Measurements from ENCODE around the gene RAPGEF2. TPM values are rescaled to one million over a fixed set of nuclear protein-coding genes. Genes with fewer than 3 reads are reported as not detected.
"Not testable (repeated sequence)": the region's sequence is repeated elsewhere in the genome, so short reads cannot be mapped to it uniquely, and the experiment has no call there.

Gene RAPGEF2
- total RNA-seq, 1 experiment from 2014 or later = 37.1 TPM

DNA sequence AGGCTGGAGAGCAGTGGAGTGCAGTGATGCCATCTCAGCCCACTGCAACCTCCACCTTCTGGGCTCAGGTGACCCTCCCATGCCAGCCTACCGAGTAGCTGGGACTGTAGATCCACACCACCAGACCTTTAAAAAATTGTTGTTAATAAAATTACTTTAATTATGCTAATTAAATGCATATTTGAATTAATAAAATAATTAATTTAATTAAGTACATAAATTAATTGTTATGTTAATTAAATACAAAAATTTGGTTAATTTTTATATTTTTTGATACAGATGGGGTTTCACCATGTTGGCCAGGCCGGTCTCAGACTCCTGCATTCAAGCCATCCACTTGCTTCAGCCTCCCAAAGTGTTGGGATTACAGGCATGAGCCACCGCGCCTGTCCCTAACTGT is 12.6 kb upstream of the RAPGEF2 start:
- TF ChIP-seq, protein P1, sequence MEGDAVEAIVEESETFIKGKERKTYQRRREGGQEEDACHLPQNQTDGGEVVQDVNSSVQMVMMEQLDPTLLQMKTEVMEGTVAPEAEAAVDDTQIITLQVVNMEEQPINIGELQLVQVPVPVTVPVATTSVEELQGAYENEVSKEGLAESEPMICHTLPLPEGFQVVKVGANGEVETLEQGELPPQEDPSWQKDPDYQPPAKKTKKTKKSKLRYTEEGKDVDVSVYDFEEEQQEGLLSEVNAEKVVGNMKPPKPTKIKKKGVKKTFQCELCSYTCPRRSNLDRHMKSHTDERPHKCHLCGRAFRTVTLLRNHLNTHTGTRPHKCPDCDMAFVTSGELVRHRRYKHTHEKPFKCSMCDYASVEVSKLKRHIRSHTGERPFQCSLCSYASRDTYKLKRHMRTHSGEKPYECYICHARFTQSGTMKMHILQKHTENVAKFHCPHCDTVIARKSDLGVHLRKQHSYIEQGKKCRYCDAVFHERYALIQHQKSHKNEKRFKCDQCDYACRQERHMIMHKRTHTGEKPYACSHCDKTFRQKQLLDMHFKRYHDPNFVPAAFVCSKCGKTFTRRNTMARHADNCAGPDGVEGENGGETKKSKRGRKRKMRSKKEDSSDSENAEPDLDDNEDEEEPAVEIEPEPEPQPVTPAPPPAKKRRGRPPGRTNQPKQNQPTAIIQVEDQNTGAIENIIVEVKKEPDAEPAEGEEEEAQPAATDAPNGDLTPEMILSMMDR (conservative IDR thresholded peaks at IDR 0.05) = no peak
- Histone ChIP-seq H3K14ac (ENCODE audit: insufficient read depth, low read length) (no peak overlapping the region), H2BK120ac (ENCODE audit: low read depth, low read length, poor library complexity, severe bottlenecking) (no peak overlapping the region), H3K9me3 (ENCODE audit: control insufficient read depth, low read depth, low read length) (no peaks in the 10 kb centered on the region), H2BK12ac (ENCODE audit: insufficient read length, low read depth, low read length) (no peak overlapping the region), H3T11ph (ENCODE audit: low read length) (no peak overlapping the region), H4K5ac (ENCODE audit: insufficient read length, low read depth, low read length) (no peak overlapping the region), H2BK20ac (ENCODE audit: low read depth, low read length, poor library complexity, severe bottlenecking) (no peak overlapping the region), H3K56ac (ENCODE audit: insufficient read length, low read depth, low read length) (no peak overlapping the region), H2BK5ac (ENCODE audit: insufficient read length, low read length) (no peak overlapping the region), H3K4me2 (ENCODE audit: insufficient read depth, insufficient read length, low read length) (no peak overlapping the region), H3K23ac (ENCODE audit: insufficient read length, low read depth, low read length) (no peak overlapping the region), H4K91ac (ENCODE audit: insufficient read length, low read depth, low read length) (no peak overlapping the region), H4K20me1 (ENCODE audit: control insufficient read depth, insufficient read depth, insufficient read length) (no peaks in the 10 kb centered on the region), H3K9ac (ENCODE audit: extremely low read depth, insufficient read length, low read length) (no peak overlapping the region), H2BK15ac (ENCODE audit: low read depth, low read length) (no peak overlapping the region), H3K18ac (ENCODE audit: insufficient read length, low read depth, low read length) (no peak overlapping the region), H3K23me2 (ENCODE audit: insufficient read length, low read depth, low read length, poor library complexity, severe bottlenecking) (no peaks in the 10 kb centered on the region), H3K79me2 (ENCODE audit: insufficient read depth, low read length) (no peaks in the 10 kb centered on the region), H3K4me1 (ENCODE audit: insufficient read depth, low read length) (no peaks in the 10 kb centered on the region), H2AK5ac (ENCODE audit: insufficient read length, low read length) (no peak overlapping the region), H3K79me1 (ENCODE audit: insufficient read depth, low read depth, low read length, poor library complexity, severe bottlenecking) (no peaks in the 10 kb centered on the region), H3K4ac (ENCODE audit: low read depth, low read length) (no peak overlapping the region), H2AFZ (ENCODE audit: low read length) (no peak overlapping the region), H3K27ac (ENCODE audit: insufficient read length, low read depth, low read length) (no peak overlapping the region), H4K8ac (replicated peaks; ENCODE audit: insufficient read length, low read depth, low read length) (no peak overlapping the region), H3K27me3 (ENCODE audit: insufficient read depth, low read length) (no peaks in the 10 kb centered on the region)
- no peak overlapping the region for H3K27ac Mint-ChIP-seq
- no peaks in the 10 kb centered on the region for H3K36me3 Mint-ChIP-seq (ENCODE audit: insufficient read depth in 1 of 3, low read depth in 3 of 3)
- no peaks in the 10 kb centered on the region for H3K4me1 Mint-ChIP-seq
- H3K9me3 Mint-ChIP-seq = no peaks in the 10 kb centered on the region; a peak in 1 of 5 replicates
- H3K27me3 Mint-ChIP-seq (ENCODE audit: low read depth) = no peaks in the 10 kb centered on the region
- no peak overlapping the region for H3K4me3 Mint-ChIP-seq
- DNase-seq = no peak
- no CpG with 5 or more reads among the region's 4 CpGs for WGBS (ENCODE audit: extremely low coverage, insufficient read length, low lambda C conversion rate)

DNA sequence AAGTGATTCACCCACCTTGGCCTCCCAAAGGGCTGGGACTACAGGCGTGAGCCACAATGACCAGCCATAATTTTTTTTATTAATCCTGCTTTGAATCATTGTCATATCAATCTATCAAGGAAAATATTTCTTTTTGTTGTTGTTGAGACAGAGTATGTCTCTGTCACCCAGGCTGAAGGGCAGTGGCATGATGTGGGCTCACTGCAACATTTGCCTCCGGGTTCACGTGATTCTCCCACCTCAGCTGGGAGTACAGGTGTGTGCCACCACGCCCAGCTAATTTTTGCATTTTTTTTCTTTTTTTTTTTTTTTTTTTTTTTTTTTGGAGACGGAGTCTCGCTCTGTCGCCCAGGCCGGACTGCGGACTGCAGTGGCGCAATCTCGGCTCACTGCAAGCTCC is 8.7 kb upstream of the RAPGEF2 start:
- not testable (repeated sequence) for H3K4me3 Mint-ChIP-seq; H2BK20ac ChIP-seq (ENCODE audit: low read depth, low read length, poor library complexity, severe bottlenecking); H2BK12ac ChIP-seq (ENCODE audit: insufficient read length, low read depth, low read length); H3K27ac ChIP-seq (ENCODE audit: insufficient read length, low read depth, low read length); H2BK15ac ChIP-seq (ENCODE audit: low read depth, low read length); H3K14ac ChIP-seq (ENCODE audit: insufficient read depth, low read length); H3K56ac ChIP-seq (ENCODE audit: insufficient read length, low read depth, low read length); H3K23ac ChIP-seq (ENCODE audit: insufficient read length, low read depth, low read length); H2BK5ac ChIP-seq (ENCODE audit: insufficient read length, low read length); H2AFZ ChIP-seq (ENCODE audit: low read length); H2AK5ac ChIP-seq (ENCODE audit: insufficient read length, low read length); H4K5ac ChIP-seq (ENCODE audit: insufficient read length, low read depth, low read length); H3T11ph ChIP-seq (ENCODE audit: low read length); H3K27me3 Mint-ChIP-seq (ENCODE audit: low read depth); H4K8ac ChIP-seq (replicated peaks; ENCODE audit: insufficient read length, low read depth, low read length); H2BK120ac ChIP-seq (ENCODE audit: low read depth, low read length, poor library complexity, severe bottlenecking); H3K9ac ChIP-seq (ENCODE audit: extremely low read depth, insufficient read length, low read length); H3K9me3 ChIP-seq (ENCODE audit: control insufficient read depth, low read depth, low read length); H3K23me2 ChIP-seq (ENCODE audit: insufficient read length, low read depth, low read length, poor library complexity, severe bottlenecking); H3K9me3 Mint-ChIP-seq; DNase-seq; H3K4me1 ChIP-seq (ENCODE audit: insufficient read depth, low read length); H3K18ac ChIP-seq (ENCODE audit: insufficient read length, low read depth, low read length); H4K20me1 ChIP-seq (ENCODE audit: control insufficient read depth, insufficient read depth, insufficient read length); H3K27me3 ChIP-seq (ENCODE audit: insufficient read depth, low read length); H3K27ac Mint-ChIP-seq; H3K4ac ChIP-seq (ENCODE audit: low read depth, low read length); H3K79me2 ChIP-seq (ENCODE audit: insufficient read depth, low read length); H3K36me3 Mint-ChIP-seq (ENCODE audit: insufficient read depth in 1 of 3, low read depth in 3 of 3); H3K79me1 ChIP-seq (ENCODE audit: insufficient read depth, low read depth, low read length, poor library complexity, severe bottlenecking); H4K91ac ChIP-seq (ENCODE audit: insufficient read length, low read depth, low read length); H3K4me2 ChIP-seq (ENCODE audit: insufficient read depth, insufficient read length, low read length)
- no CpG with 5 or more reads among the region's 11 CpGs for WGBS (ENCODE audit: extremely low coverage, insufficient read length, low lambda C conversion rate)
- peaks cover 20 to 21% of the 10 kb centered on the region in 2 experiments for H3K4me1 Mint-ChIP-seq
